ENCODE data around the gene BAX.

DNA sequence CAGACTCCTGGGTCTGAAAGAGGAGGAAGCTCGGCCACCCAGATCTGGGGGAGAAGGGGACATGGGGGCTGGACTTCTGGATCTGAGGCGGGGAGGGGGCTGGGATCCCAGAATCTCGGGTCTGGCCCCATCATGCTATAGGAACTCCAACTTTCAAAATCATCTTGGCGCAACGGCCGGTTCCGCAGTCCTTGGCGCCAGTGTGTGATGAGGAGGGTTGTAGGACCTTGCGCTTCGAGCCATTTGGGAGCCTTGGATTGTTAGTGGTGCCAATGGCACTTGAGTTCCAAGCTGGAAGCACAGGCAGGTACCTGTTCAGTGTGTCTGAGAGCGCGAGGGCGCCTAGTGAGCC, 39.3 kb downstream of the BAX start:
- no peak for TF ChIP-seq HDGF (IDR thresholded peaks at IDR 0.05)
- TF ChIP-seq, protein P1, sequence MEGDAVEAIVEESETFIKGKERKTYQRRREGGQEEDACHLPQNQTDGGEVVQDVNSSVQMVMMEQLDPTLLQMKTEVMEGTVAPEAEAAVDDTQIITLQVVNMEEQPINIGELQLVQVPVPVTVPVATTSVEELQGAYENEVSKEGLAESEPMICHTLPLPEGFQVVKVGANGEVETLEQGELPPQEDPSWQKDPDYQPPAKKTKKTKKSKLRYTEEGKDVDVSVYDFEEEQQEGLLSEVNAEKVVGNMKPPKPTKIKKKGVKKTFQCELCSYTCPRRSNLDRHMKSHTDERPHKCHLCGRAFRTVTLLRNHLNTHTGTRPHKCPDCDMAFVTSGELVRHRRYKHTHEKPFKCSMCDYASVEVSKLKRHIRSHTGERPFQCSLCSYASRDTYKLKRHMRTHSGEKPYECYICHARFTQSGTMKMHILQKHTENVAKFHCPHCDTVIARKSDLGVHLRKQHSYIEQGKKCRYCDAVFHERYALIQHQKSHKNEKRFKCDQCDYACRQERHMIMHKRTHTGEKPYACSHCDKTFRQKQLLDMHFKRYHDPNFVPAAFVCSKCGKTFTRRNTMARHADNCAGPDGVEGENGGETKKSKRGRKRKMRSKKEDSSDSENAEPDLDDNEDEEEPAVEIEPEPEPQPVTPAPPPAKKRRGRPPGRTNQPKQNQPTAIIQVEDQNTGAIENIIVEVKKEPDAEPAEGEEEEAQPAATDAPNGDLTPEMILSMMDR (IDR thresholded peaks at IDR 0.05 in 2 of 3, conservative IDR thresholded peaks at IDR 0.05 in 1 of 3; ENCODE audit: insufficient read depth in 2 of 3, low read depth in 1 of 3, low read length in 3 of 3), result no peak
- no peak for TF ChIP-seq BHLHE40 (IDR thresholded peaks at IDR 0.05; ENCODE audit: low read length)
- TF ChIP-seq ZNF232 (CRISPR knock-in tag; IDR thresholded peaks at IDR 0.05), result no peak
- TF ChIP-seq CHD2 (IDR thresholded peaks at IDR 0.05; ENCODE audit: low read depth, low read length), result 0 out of 2 replicates have a peak, but pooled peaks have one; percentile 0
- TF ChIP-seq, protein P2, sequence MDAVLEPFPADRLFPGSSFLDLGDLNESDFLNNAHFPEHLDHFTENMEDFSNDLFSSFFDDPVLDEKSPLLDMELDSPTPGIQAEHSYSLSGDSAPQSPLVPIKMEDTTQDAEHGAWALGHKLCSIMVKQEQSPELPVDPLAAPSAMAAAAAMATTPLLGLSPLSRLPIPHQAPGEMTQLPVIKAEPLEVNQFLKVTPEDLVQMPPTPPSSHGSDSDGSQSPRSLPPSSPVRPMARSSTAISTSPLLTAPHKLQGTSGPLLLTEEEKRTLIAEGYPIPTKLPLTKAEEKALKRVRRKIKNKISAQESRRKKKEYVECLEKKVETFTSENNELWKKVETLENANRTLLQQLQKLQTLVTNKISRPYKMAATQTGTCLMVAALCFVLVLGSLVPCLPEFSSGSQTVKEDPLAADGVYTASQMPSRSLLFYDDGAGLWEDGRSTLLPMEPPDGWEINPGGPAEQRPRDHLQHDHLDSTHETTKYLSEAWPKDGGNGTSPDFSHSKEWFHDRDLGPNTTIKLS (IDR thresholded peaks at IDR 0.05; ENCODE audit: borderline replicate concordance, low read depth), result no peak
- TF ChIP-seq, protein P3, sequence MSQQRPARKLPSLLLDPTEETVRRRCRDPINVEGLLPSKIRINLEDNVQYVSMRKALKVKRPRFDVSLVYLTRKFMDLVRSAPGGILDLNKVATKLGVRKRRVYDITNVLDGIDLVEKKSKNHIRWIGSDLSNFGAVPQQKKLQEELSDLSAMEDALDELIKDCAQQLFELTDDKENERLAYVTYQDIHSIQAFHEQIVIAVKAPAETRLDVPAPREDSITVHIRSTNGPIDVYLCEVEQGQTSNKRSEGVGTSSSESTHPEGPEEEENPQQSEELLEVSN (IDR thresholded peaks at IDR 0.05; ENCODE audit: borderline replicate concordance in 1 of 2, extremely low read depth in 1 of 2, insufficient read depth in 1 of 2, insufficient read length in 1 of 2, low read depth in 1 of 2, low read length in 1 of 2, poor library complexity in 1 of 2, severe bottlenecking in 1 of 2), result no peak
- TF ChIP-seq SMARCA4 (IDR thresholded peaks at IDR 0.05), result no peak
- TF ChIP-seq, protein P4, sequence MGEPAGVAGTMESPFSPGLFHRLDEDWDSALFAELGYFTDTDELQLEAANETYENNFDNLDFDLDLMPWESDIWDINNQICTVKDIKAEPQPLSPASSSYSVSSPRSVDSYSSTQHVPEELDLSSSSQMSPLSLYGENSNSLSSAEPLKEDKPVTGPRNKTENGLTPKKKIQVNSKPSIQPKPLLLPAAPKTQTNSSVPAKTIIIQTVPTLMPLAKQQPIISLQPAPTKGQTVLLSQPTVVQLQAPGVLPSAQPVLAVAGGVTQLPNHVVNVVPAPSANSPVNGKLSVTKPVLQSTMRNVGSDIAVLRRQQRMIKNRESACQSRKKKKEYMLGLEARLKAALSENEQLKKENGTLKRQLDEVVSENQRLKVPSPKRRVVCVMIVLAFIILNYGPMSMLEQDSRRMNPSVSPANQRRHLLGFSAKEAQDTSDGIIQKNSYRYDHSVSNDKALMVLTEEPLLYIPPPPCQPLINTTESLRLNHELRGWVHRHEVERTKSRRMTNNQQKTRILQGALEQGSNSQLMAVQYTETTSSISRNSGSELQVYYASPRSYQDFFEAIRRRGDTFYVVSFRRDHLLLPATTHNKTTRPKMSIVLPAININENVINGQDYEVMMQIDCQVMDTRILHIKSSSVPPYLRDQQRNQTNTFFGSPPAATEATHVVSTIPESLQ (CRISPR knock-in tag; IDR thresholded peaks at IDR 0.05), result no peak
- no peak for TF ChIP-seq NR1H2 (CRISPR knock-in tag; IDR thresholded peaks at IDR 0.05)
- no peak for TF ChIP-seq MCM7 (IDR thresholded peaks at IDR 0.05)
- no peak for TF ChIP-seq KDM5B (IDR thresholded peaks at IDR 0.05; ENCODE audit: insufficient replicate concordance, low read depth, low read length)
- no peak for TF ChIP-seq ZNF24 (IDR thresholded peaks at IDR 0.05)
